KOPT-K1 (cell line): Measurements from ENCODE around the gene IFITM2.
"Not testable (repeated sequence)": the region's sequence is repeated elsewhere in the genome, so short reads cannot be mapped to it uniquely, and the experiment has no call there.

Experiments used
- H3K27ac ChIP-seq: fragments of 200-600 bp; sonication (generic); 2 replicates; pipeline ENCODE4 v1.5.1; 2016; ENCODE audit warnings: antibody characterized with exemption, mild to moderate bottlenecking, low read depth, low read length; ENCODE audit not compliant: poor library complexity, severe bottlenecking
- H3K36me3 ChIP-seq: fragments of 200-600 bp; sonication (generic); 2 replicates; pipeline ENCODE4 v1.5.1; 2017; ENCODE audit warnings: antibody characterized with exemption, mild to moderate bottlenecking, low read length, moderate library complexity; ENCODE audit not compliant: insufficient read depth
- H3K9me3 ChIP-seq: fragments of 200-600 bp; sonication (generic); 2 replicates; pipeline ENCODE4 v1.5.1; 2017; ENCODE audit warnings: antibody characterized with exemption, low read length, mild to moderate bottlenecking; ENCODE audit not compliant: insufficient read depth, poor library complexity, severe bottlenecking

The IFITM2 gene

DNA sequence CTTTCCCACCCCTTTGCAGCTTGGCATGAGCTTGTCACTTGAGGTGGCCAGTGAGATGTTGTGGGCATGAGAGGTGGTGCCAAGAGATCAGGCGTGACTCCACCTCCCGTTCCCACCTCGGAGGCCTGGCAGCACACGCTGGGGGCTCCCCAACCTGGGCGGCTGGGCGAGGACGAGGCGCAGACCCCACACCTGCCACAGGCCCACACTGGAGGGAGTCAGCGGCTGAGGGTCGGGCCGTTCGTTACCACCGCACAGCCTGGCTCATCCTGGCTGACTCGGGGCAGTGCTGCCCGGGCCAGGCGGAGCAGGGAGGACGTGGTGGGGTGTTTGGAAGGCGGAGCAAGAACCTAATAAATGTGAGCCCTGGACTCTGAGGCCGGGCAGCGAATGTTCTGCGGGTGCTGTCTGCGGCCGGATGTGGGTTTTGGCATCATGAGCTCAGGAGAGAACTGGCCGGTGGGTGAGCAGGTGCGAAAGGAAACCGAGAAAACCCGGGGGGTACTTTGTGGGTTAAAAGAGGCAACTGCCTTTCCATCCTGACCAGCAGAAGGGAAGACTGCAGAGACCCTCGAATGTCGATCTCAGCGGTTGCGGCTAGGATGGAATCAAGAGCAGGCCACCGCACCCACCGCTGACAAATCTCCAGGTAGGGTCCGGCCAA lies 23.2 kb downstream of the IFITM2 start:
- peak overlapping the region; percentile 82 for H3K27ac ChIP-seq
- H3K36me3 ChIP-seq: no peaks in the 10 kb centered on the region
- peaks cover 6% of the 10 kb centered on the region for H3K9me3 ChIP-seq

DNA sequence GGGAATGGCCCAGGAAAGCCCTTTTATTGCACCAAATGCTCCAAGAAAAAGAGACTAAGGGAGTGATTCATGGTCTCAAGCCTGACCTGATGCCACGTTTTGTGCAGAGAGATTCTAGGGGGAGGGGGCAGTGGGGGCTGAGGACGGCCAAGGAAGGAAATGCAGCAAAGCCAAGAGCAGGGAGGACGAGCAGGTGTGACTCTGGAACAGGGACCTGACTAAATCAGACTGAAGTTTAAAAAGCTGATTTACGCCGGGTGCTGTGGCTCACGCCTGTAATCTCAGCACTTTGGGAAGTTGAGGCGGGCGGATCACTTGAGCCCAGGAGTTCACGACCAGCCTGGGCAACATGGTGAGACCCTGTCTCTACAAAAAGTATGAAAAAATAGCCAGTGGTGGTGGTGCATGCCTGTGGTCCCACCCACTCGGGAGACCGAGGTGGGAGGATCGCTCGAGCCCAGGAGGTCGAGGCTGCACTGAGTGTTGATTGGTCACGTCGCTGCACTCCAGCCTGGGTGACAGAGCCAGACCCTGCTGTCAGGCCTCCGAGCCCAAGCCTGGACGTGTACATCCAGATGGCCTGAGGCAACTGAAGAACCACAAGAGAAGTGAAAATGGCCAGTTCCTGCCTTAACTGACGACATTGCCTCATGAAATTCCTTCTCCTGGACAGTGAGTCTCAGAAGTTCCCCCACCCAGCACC lies 23.9 kb downstream of the IFITM2 start:
- Histone ChIP-seq H3K9me3 (peaks cover 6% of the 10 kb centered on the region), H3K27ac (peak overlapping the region; percentile 82), H3K36me3 (no peaks in the 10 kb centered on the region)

DNA sequence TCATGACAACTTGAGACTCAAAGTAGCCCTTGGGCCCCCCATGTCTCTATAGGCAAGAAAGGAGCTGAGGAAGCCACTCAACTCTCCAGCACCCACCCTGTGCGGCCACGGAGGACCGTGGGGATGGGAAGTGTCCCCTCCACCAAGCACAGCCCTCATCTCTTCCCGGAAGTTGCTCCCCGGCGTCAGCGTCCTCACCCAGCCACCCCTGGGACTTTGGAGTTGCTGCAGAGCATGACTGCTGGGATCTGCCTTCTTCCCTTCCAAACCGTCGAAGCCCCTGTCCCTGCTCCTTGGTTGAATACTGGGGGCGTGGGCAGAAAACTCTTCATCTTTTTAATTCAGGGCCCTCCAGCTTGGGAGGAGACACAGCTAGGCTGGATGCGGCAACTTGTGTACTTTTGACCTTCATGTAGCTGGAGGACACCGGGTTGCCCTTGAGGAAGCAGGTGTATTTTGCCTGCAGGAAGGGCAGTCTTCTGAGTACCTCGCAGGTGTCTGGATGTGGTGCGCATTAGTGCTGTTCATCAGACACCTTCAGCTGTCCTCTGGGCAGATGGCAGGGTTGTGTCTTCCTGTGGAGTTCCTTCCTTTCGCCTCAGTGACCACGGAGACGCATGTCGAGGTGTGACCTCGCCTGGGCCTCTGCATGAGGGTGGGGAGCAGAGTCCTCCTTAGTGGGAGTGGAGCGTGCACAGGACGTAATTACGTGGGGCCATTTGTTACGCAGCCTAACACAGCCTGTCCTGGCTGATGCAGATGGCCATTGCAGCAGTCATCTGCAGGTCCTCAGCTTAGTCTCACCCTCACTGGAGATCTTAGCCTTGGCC lies 25.2 kb downstream of the IFITM2 start:
- H3K36me3 ChIP-seq: no peaks in the 10 kb centered on the region
- peaks cover 6% of the 10 kb centered on the region for H3K9me3 ChIP-seq
- peak overlapping the region; percentile 82 for H3K27ac ChIP-seq

DNA sequence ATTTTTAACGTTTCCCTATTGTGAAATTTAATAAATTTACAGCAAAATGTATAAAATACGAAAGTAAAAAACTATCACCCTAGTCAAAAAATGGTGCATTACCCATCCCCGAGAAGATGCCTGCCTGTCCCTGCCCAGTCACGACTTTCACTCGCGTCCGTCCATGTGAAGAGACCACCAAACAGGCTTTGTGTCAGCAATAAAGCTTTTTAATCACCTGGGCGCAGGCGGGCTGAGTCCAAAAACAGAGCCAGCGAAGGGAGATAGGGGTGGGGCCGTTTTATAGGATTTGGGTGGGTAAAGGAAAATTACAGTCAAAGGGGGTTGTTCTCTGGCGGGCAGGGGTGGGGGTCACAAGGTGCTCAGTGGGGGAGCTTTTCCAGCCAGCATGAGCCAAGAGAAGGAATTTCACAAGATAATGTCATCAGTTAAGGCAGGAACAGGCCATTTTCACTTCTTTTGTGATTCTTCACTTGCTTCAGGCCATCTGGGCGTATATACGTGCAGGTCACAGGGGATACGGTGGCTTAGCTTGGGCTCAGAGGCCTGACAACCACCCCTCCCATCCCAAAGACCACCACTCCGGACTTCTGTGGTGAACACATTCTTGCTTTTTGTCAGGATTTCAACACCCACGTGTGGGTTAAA lies 26.1 kb downstream of the IFITM2 start:
- not testable (repeated sequence) for H3K9me3 ChIP-seq, H3K36me3 ChIP-seq
- peak overlapping the region; percentile 18 for H3K27ac ChIP-seq

DNA sequence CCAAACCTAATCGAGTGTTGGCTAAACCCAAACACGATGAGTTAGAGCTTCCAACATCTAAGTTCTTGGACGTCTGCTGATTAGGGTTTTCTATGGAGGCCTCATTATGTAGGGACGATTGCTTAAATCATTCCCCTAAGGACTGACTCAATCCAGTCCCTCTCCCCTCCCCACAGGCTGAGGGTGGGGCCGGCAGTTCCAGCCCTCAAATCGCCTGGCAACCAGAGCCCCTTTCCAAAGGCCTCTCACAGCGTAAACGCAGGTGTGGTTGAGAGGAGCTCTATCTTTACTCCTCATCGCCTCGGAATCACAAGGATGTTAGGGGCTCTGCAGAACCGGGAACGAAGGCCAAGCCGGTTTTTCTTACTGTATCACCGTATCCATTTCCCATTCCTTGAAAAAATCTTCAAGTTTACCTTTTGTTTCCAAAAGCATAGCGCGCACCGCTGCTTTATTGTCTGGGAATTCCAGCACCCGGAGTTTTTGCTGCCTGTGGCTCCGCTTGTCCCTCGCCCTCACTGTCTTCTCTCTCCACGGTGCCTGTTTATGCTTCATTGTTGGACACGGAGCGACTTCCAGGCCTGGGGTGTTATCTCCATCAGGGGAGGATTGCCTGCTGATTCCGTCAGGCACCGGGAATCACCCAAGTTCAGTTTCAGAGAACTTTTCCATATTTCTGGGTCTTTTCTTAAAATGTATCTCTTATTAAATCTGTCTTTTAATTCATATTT lies 26.8 kb downstream of the IFITM2 start:
- Histone ChIP-seq H3K9me3 (peaks cover 6% of the 10 kb centered on the region), H3K36me3 (no peaks in the 10 kb centered on the region), H3K27ac (peak overlapping the region; percentile 18)

DNA sequence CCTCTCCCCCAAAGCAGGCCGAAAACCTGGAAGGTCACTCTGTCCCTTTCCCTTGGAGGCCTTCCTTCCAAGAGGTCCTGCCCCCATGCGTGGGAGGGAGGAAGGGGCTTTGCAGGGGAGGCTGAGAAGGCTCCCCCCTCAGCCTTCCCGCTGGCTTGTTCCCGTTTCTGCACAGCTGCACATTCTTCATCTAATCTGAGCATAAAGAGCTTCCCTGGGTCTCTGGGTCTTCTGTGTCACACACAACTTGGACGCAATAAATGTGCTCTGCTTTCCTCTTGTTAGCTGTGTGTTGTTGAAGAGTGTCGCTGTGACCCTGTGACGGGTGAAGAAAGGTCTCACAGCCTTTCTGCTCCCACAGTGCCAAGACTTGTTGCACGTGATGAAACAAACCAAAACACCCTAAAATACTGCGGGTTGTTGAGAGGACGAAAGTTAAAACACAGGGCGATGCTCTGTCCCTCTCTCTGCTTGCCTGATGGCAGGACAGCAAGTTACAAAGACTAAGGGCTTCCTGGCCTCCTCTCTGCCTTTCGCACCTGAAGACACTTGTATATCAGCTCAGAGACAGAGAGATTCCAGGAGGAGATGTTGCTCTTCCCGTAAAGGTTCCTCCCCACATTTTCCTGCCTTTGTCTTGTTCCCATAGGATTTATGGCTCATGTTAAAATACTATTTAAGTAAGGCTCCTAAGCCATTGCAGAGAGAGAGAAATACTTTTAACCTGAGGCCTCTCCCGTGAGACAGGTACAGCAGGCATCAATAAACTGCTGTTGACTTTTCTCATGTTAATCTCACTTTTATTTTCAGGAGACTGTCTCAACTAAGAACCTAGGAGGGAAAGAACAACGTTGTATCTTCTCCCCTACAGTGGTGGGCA lies 28.4 kb downstream of the IFITM2 start:
- Histone ChIP-seq H3K27ac (peak overlapping the region; percentile 57), H3K9me3 (peaks cover 6% of the 10 kb centered on the region), H3K36me3 (no peaks in the 10 kb centered on the region)

DNA sequence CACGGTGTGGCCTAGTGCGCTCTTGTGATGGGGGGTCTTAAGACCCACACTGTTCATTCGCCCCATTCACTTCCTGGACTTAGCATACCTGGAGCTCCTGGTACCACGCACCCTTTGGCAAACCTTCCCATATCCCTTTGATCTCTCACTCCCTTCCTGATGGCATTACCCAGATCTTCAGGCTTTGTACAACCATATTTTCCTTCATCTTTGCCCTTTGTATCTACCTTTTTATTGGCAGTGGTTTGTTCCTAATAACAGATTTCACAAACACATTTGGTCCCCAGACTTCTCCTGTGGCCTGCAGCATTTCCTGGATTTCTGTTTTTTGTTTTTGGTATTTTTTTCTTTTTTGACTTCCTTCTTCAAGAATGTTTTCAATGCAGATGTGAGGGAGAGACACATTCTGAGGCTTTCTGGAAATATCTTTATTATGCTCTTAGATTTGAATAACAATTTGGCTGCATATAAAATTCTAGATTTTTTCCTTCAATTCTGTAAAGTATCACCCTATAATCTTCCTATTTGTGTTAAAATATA lies 29.1 kb downstream of the IFITM2 start:
- peak overlapping the region; percentile 57 for H3K27ac ChIP-seq
- peaks cover 6% of the 10 kb centered on the region for H3K9me3 ChIP-seq
- H3K36me3 ChIP-seq: no peaks in the 10 kb centered on the region

DNA sequence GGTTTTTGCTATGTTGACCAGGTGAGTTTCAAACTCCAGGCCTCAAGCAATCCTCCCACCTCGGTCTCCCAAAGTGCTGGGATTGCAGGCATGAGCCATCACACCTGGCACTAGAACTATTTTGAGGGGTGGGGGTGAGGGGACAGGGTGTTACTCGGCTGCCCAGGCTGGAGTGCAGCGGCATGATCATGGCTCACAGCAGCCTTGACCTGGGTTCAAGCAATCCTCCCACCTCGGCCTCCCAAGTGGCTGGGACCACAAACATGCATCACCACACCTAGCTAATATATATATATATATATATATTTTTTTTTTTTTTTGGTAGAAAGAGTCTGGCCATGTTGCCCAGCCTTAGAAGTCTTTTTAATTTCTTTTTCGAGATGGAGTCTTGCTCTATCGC lies 30.1 kb downstream of the IFITM2 start:
- Histone ChIP-seq H3K27ac (no peak overlapping the region), H3K9me3 (peaks cover 6% of the 10 kb centered on the region), H3K36me3 (no peaks in the 10 kb centered on the region)

DNA sequence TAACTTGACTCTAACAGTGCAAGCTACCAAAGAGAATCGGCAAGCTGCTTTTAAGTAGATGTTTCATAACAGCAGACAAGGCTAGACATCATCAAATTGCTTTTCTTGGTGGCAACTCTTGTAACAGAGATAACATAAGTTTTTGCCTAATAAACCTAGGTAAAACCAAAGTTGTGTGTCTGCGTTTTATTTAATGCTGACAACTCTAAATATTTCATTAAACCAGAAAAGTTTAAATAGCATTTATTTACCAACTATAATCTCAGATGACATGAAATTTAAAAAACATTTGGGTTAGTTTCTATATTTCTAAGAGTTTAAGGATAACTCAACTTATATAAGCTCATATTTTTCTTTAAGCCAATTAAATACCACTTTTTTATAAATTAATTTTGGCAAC lies 32.3 kb downstream of the IFITM2 start:
- H3K9me3 ChIP-seq: no peaks in the 10 kb centered on the region
- peak overlapping the region; percentile 48 for H3K27ac ChIP-seq
- H3K36me3 ChIP-seq: no peaks in the 10 kb centered on the region

DNA sequence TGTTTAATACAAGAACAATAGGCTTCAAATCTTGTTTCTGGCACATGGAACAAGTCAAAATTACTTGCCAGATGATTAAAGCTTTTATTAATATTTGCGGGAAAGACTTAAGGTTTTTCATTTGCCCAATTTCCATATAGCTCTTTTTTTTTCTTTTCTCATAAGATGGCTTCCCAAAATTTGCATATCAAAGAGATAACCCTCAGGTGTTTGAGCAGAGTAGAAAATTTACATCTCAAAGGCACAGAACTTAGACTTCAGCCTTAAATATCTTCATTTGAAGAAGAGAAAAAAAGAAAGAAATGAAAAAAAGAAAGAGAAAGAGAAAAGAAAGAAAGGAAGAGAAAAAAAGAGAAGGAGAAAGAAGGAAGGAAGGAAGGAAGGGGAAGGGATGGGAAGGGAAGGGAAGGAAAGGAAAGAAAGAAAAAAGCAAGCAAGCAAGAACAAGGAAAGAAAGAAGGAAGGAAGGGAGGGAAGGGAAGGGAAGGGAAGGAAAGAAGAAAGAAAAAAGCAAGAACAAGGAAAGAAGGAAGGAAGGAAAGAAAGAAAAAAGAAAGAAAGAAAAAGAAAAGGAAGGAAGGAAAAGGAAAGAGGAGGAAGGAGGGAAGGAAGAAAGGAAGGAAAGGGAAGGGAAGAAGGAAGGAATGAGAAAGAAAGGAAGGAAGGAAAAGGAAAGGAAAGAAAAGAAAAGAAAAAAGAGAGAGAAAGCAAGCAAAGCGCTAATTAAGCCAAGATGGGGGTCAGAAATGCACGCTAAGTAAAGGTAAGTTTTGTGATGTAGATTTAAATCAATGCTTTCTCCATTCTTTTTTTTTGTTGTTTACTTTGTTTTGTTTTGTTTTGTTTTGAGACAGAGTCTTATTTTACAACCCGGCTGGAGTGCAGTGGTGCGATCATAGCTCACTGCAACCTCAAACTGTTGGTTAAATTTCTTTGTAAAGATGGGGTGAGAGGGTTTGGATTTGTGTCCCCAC lies 33.2 kb downstream of the IFITM2 start:
- Histone ChIP-seq H3K27ac (peak overlapping the region; percentile 48), H3K9me3 (no peaks in the 10 kb centered on the region), H3K36me3 (no peaks in the 10 kb centered on the region)

DNA sequence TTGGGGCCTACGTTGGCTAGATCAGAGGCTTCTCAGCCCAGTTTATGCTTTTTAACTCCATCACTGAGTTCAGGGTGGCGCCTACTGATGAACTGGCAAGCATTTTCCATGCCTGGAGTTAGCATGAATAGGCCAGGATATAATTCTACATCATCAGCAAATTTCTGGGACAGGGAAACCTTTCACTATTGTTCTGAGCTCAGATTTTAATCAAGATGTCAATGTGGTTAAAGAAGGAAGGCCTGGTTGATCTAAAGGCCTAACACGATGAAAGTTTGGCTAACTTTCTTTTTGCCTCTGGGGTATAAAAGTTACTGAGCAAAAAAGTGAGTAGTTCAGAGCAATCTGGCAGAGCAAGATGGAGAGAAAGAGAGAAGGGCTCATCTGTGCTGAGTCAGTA lies 34.7 kb downstream of the IFITM2 start:
- H3K27ac ChIP-seq: peak overlapping the region; percentile 35
- no peaks in the 10 kb centered on the region for H3K9me3 ChIP-seq
- no peaks in the 10 kb centered on the region for H3K36me3 ChIP-seq

DNA sequence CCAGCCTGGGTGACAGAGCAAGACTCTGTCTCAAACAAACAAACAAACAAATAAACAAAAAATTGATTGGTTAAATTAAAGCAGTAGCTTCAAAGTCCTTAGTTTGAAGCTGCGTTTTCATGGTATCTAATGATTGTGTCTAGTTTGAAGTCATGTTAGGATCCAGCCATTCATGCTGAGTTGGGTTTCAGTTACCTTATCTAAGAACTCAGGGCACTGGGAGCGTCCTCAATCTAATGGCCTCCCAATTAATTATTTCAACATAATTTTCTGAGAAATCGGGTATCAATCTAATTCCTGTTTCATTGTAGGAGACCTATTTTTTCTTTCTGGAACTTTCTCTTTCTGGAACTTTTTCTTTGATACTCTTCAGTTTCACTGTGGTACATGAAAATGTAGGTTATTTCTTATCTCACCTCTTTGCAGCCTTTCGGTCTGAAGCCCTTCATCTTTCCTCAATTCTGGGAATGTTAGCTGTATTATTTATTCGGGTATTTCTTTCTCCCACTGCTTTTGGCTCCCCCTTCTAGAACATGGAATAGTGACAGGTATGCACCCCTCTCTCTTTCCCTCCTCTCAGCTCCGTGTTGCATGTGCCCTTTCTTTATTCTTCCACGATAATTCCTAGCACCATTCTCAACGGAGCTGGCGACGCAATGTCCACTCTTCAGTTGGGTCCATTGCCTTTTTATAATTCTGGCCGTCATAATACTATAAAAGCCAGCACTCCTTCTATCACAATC lies 37.4 kb downstream of the IFITM2 start:
- Histone ChIP-seq H3K9me3 (no peaks in the 10 kb centered on the region), H3K27ac (no peak overlapping the region), H3K36me3 (no peaks in the 10 kb centered on the region)
